GM12878 (cell line): ENCODE data around the gene DMRT1. TPM values are rescaled to one million over a fixed set of nuclear protein-coding genes. Genes with fewer than 3 reads are reported as not detected.
A peak's percentile ranks its signal among the peaks of the same experiment; 100 is the strongest.

Experiments used
- ATAC-seq: fragments of 200-7000 bp; cut with Tn5 transposase; 3 replicates; pipeline ENCODE4 v1.9.1; 2020; ENCODE audit warnings: mild to moderate bottlenecking, moderate library complexity
- BruUV-seq: library from RNA; stranded (reverse); fragments of 400-500 nt; replicated peaks from 2 replicates; lab custom pipeline; 2021; lab: Mats Ljungman, UMichigan
- CTCF ChIA-PET: fragments of 300-600 bp; sonication (Branson Sonifier 250); formaldehyde crosslinking; extraction: SDS; loops from one replicate; lab custom pipeline; 2021; ENCODE audit warnings: inconsistent platforms; lab: Yijun Ruan, JAX
- POLR2A ChIA-PET: fragments of 350-600 bp; formaldehyde crosslinking; extraction: SDS; loops from one replicate; lab custom pipeline; 2021; ENCODE audit warnings: inconsistent platforms; lab: Charles Lee
- RAD21 ChIA-PET: fragments of 300-600 bp; sonication (Branson Sonifier 250); formaldehyde crosslinking; loops from one replicate; lab custom pipeline; 2023; ENCODE audit warnings: antibody characterized with exemption; ENCODE audit not compliant: unreplicated experiment; lab: Charles Lee
- SMC1A ChIA-PET: fragments of 300-600 bp; sonication (Branson Sonifier 250); formaldehyde crosslinking; loops from one replicate; lab custom pipeline; 2023; ENCODE audit not compliant: unreplicated experiment, uncharacterized antibody; lab: Charles Lee
- DNase-seq: peaks from one replicate; pipeline ENCODE4 v3.0.0-alpha.2; 2011; ENCODE audit warnings: low read depth, low spot score
- FAIRE-seq: peaks from 3 replicates; lab custom pipeline; 2011; peaks lifted over from hg19 to GRCh38; lab: Jason Lieb, UNC
- H2AFZ ChIP-seq: 2 replicates; pipeline ENCODE4 v1.6.0; 2011; ENCODE audit warnings: low read depth, low read length, control low read depth; ENCODE audit not compliant: control insufficient read depth
- H3K27ac ChIP-seq: 2 replicates; pipeline ENCODE4 v1.5.1; 2011; ENCODE audit warnings: control low read depth; ENCODE audit not compliant: control insufficient read depth, insufficient read depth
- H3K27me3 ChIP-seq, 2 experiments: replicated peaks in 1 of 2; 2 replicates each; pipeline versions ENCODE4 v1.6.0 to v1.6.1; 2011; ENCODE audit warnings: low read length in 1 of 2; ENCODE audit not compliant: control insufficient read depth in 2 of 2, insufficient read depth in 2 of 2
- H3K36me3 ChIP-seq, 2 experiments: 2 replicates each; pipeline ENCODE4 v1.5.1; 2011; ENCODE audit warnings: low read length in 1 of 2; ENCODE audit not compliant: control insufficient read depth in 2 of 2, insufficient read depth in 2 of 2
- H3K4me1 ChIP-seq: 2 replicates; pipeline ENCODE4 v1.6.1; 2011; ENCODE audit warnings: mild to moderate bottlenecking, low read length, moderate library complexity, mixed read lengths; ENCODE audit not compliant: control insufficient read depth, insufficient read depth
- H3K4me2 ChIP-seq: 2 replicates; pipeline ENCODE4 v1.6.0; 2011; ENCODE audit warnings: control low read depth; ENCODE audit not compliant: control insufficient read depth, insufficient read depth
- H3K4me3 ChIP-seq: fragments of 200-600 bp; sonication (generic); 2 replicates; pipeline ENCODE4 v1.5.1; 2016
- H3K79me2 ChIP-seq: 2 replicates; pipeline ENCODE4 v1.6.0; 2011; ENCODE audit warnings: low read length; ENCODE audit not compliant: control insufficient read depth, insufficient read depth
- H3K9ac ChIP-seq: 2 replicates; pipeline ENCODE4 v1.8.0; 2011; ENCODE audit warnings: low read length, control low read depth, mixed read lengths; ENCODE audit not compliant: control insufficient read depth, insufficient read depth
- H3K9me3 ChIP-seq: replicated peaks from 3 replicates; pipeline ENCODE4 v1.5.1; 2011; ENCODE audit warnings: mild to moderate bottlenecking, low read length; ENCODE audit not compliant: control insufficient read depth, insufficient read depth
- H4K20me1 ChIP-seq: 2 replicates; pipeline ENCODE4 v1.6.0; 2011; ENCODE audit not compliant: control insufficient read depth, insufficient read depth
- CHD4 ChIP-seq: fragments of 200-600 bp; sonication (generic); IDR thresholded peaks from 2 replicates; pipeline ENCODE4 v1.6.1; 2016; ENCODE audit warnings: mild to moderate bottlenecking
- CREM ChIP-seq: IDR thresholded peaks from 2 replicates; pipeline ENCODE4 v1.6.1; 2014; ENCODE audit warnings: antibody characterized with exemption, low read depth
- CTCF ChIP-seq, 3 experiments: IDR thresholded peaks in 2 of 3; conservative IDR thresholded peaks in 1 of 3; 2 replicates each; pipeline ENCODE4 v1.5.1; 2011; ENCODE audit warnings: low read depth in 3 of 3, low read length in 3 of 3, mild to moderate bottlenecking in 3 of 3, control low read depth in 2 of 3, moderate library complexity in 2 of 3, inconsistent platforms in 1 of 3, mixed read lengths in 1 of 3; ENCODE audit not compliant: control insufficient read depth in 2 of 3, insufficient read depth in 1 of 3; ENCODE audit errors: extremely low read depth in 1 of 3
- GATAD2B ChIP-seq: fragments of 450-650 bp; conservative IDR thresholded peaks from 2 replicates; pipeline ENCODE4 v1.6.1; 2017; ENCODE audit warnings: low read depth, mild to moderate bottlenecking, moderate library complexity
- IRF3 ChIP-seq: fragments of 450-650 bp; IDR thresholded peaks from 2 replicates; pipeline ENCODE4 v1.6.1; 2014; ENCODE audit warnings: mild to moderate bottlenecking
- MXI1 ChIP-seq: fragments of 150-350 bp; IDR thresholded peaks from 2 replicates; pipeline ENCODE4 v1.6.1; 2011; ENCODE audit warnings: low read depth, mild to moderate bottlenecking, inconsistent platforms, low read length, improper control_type of control experiment
- PBX3 ChIP-seq: IDR thresholded peaks from 2 replicates; pipeline ENCODE4 v1.6.1; 2011; ENCODE audit warnings: mild to moderate bottlenecking, low read depth, low read length, moderate library complexity; ENCODE audit not compliant: insufficient replicate concordance
- SREBF2 ChIP-seq: IDR thresholded peaks from 2 replicates; pipeline ENCODE4 v1.6.1; 2012; ENCODE audit warnings: mild to moderate bottlenecking, low read length
- SUPT20H ChIP-seq: IDR thresholded peaks from 2 replicates; pipeline ENCODE4 v1.6.1; 2011; ENCODE audit warnings: low read depth, mild to moderate bottlenecking, low read length, moderate library complexity, borderline replicate concordance; ENCODE audit not compliant: control insufficient read depth
- USF1 ChIP-seq: IDR thresholded peaks from 2 replicates; pipeline ENCODE4 v1.6.1; 2011; ENCODE audit warnings: borderline replicate concordance, low read depth, mild to moderate bottlenecking, moderate library complexity, mixed read lengths, low read length; ENCODE audit not compliant: insufficient read depth; ENCODE audit errors: extremely low read length
- WGBS: methylation state at CpG from one replicate; pipeline ENCODE4 v1.1.6; 2016; ENCODE audit warnings: low lambda C conversion rate; ENCODE audit not compliant: insufficient replicate concordance, insufficient coverage; ENCODE audit errors: missing lambda C conversion rate; 5-methylcytosine and 5-hydroxymethylcytosine counted together
- in situ Hi-C: fragments of 300-500 bp; cut with MboI; formaldehyde crosslinking; loops from 9 replicates; pipeline ENCODE4 v1.14.3; 2018; ENCODE audit warnings: mixed read lengths
- intact Hi-C: fragments of 100-400 bp; cut with micrococcal nuclease; formaldehyde crosslinking; loops from one replicate; pipeline ENCODE4 v1.14.2; 2022; ENCODE audit not compliant: unreplicated experiment
- polyA plus RNA-seq, 11 experiments: library from polyadenylated mRNA; depleted of rRNA in 4 of 11; unstranded in 6 of 11; stranded (reverse) in 5 of 11; fragments of >200 nt; fragmentation: Nextera tagmentation in 4 of 11; fragmentation: Illumina TruSeq in 1 of 11; extraction: Ambion mirVana in 4 of 11; extraction: Trizol in 1 of 11; gene quantifications; 1 replicate in 1 of 11; 2 replicates in 10 of 11; pipeline versions ENCODE4 v1.2.1 to v1.2.3, GENCODE V29; 2011 to 2016; ENCODE audit warnings: inconsistent platforms in 2 of 11, missing spikeins in 2 of 11, low read depth in 1 of 11
- total RNA-seq, 4 experiments: library from RNA; depleted of rRNA in 3 of 4; stranded (reverse); fragments of >200 nt in 3 of 4; fragmentation: Illumina TruSeq in 1 of 4; extraction: Trizol in 1 of 4; gene quantifications; 2 replicates each; pipeline versions ENCODE4 v1.2.1 to v1.2.3, GENCODE V29; 2013 to 2021

The DMRT1 gene
- total and polyA plus RNA-seq, 10 of the 15 experiments (the other 5 are each of a cell fraction or from before 2014, with no cell fraction given): 0.06 to 1.9 (median 0.24) TPM

- Histone ChIP-seq H3K27ac (no peak overlapping the region), H3K9ac (no peak overlapping the region), H3K4me1 (no peaks in the 10 kb centered on the region), H3K79me2 (no peaks in the 10 kb centered on the region), H3K4me3 (no peak overlapping the region), H4K20me1 (no peaks in the 10 kb centered on the region), H3K27me3 (no peaks in the 10 kb centered on the region; a peak in 1 of 4 replicates), H2AFZ (no peak overlapping the region), H3K4me2 (no peak overlapping the region), H3K36me3 (no peaks in the 10 kb centered on the region), H3K9me3 (no peaks in the 10 kb centered on the region)
- ChIA-PET SMC1A (interaction anchor here (0.9 to 3.5 kb wide), 5 partner anchors 11 to 150 kb away, joined by 3 to 19 read pairs (median 3); no protein-coding TSS in a partner anchor), CTCF (interaction anchor here (0.7 to 5.2 kb wide), 24 partner anchors 9 to 174 kb away, joined by 3 to 37 read pairs (median 5); no protein-coding TSS in a partner anchor), RAD21 (no interaction called here), POLR2A (no interaction called here)
- FAIRE-seq (no peak), ATAC-seq (peak; percentile 86), DNase-seq (no peak)
- BruUV-seq: no TSS peak
- in situ Hi-C loops (no loop called here), intact Hi-C loops (no loop called here)
- WGBS: 20% methylated on average over 6 of the region's 6 CpGs
- TF ChIP-seq MXI1 (no peak), CTCF (IDR thresholded peaks at IDR 0.05 in 2 of 3, conservative IDR thresholded peaks at IDR 0.05 in 1 of 3; ENCODE audit: control insufficient read depth in 2 of 3, extremely low read depth in 1 of 3, insufficient read depth in 1 of 3, low read depth in 3 of 3, low read length in 3 of 3) (peak; percentile 25 to 64 (median 62); a peak in 5 of 6 replicates)
Observed at GRCh38 chr9:928363-929042, 87.0 kb downstream of the DMRT1 start.

GRCh38 chr9:929719-930118, 88.2 kb downstream of the DMRT1 start:
- no peak for DNase-seq
- TF ChIP-seq GATAD2B (no peak), CHD4 (no peak), SUPT20H (no peak), SREBF2 (no peak), USF1 (no peak), CREM (no peak), PBX3 (no peak), IRF3 (no peak)

More at GRCh38 chr9:929719-930118, 88.2 kb downstream of the DMRT1 start:
- WGBS: 20% methylated on average over 4 of the region's 4 CpGs
- no TSS peak for BruUV-seq
- Histone ChIP-seq H3K4me3 (no peak overlapping the region), H3K4me1 (no peaks in the 10 kb centered on the region), H3K9ac (no peak overlapping the region), H3K27me3 (peaks cover 0 to 1% of the 10 kb centered on the region in 2 experiments; a peak in 2 of 4 replicates), H3K36me3 (no peaks in the 10 kb centered on the region), H3K79me2 (no peaks in the 10 kb centered on the region), H3K27ac (no peak overlapping the region), H3K4me2 (no peak overlapping the region), H3K9me3 (no peaks in the 10 kb centered on the region), H4K20me1 (no peaks in the 10 kb centered on the region), H2AFZ (no peak overlapping the region)
- intact Hi-C loops (no loop called here), in situ Hi-C loops (no loop called here)
- ChIA-PET SMC1A (interaction anchor here (0.9 kb wide), 1 partner anchor 26 kb away, joined by 3 read pairs; no protein-coding TSS in a partner anchor), CTCF (interaction anchor here (0.7 to 5.2 kb wide), 7 partner anchors 12 to 74 kb away, joined by 3 to 37 read pairs (median 4); no protein-coding TSS in a partner anchor), RAD21 (no interaction called here), POLR2A (no interaction called here)
- ATAC-seq: no peak
- no peak for FAIRE-seq
